ENCODE measurements around the gene AZIN2. TPM values are rescaled to one million over a fixed set of nuclear protein-coding genes. Genes with fewer than 3 reads are reported as not detected.

AZIN2 gene
- total and polyA plus RNA-seq, 9 of the 15 experiments (the other 6 are each of a cell fraction or from before 2014, with no cell fraction given) = 0.06 to 0.91 (median 0.42) TPM; not detected in 2

DNA sequence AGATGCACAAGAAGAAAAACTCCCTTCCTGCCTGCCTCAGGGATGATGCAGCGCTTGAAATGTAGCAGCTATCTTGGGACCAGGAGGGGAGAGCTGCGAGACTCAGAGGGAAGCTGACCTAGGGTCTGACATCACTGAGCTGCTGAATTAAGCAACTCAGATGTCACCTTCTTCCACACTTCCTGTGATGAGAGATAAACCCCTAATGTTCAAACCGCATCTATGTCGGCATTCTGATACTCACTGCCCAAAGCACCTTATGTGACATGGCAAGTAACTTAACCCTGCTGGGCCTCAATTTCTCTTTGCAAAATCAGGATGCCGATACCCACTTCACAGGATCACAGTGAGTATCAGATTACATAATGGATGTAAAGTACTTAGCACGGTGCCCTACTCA is 35.1 kb upstream of the AZIN2 start:
- peak in 1 of 4 experiments; percentile 48 for DNase-seq (ENCODE audit: extremely low read depth in 1 of 4, low spot score in 3 of 4)
- CTCF ChIA-PET (ENCODE audit: low intra/inter-chr PET ratio) = no interaction called here
- TF ChIP-seq PTRF (tag; IDR thresholded peaks at IDR 0.05) = no peak
- TF ChIP-seq NEUROD1 (IDR thresholded peaks at IDR 0.05; ENCODE audit: borderline replicate concordance, low read depth, low read length, partially characterized antibody) = no peak
- TF ChIP-seq SIN3B (IDR thresholded peaks at IDR 0.05; ENCODE audit: low read depth) = no peak
- TF ChIP-seq ZNF263 (CRISPR knock-in tag; IDR thresholded peaks at IDR 0.05; ENCODE audit: borderline replicate concordance) = no peak
- no peak for TF ChIP-seq PTTG1 (tag; IDR thresholded peaks at IDR 0.05; ENCODE audit: low read depth)
- peak; percentile 92 for TF ChIP-seq ETV1 (tag; conservative IDR thresholded peaks at IDR 0.05; ENCODE audit: low read depth)
- TF ChIP-seq CREM (IDR thresholded peaks at IDR 0.05; ENCODE audit: low read depth) = peak; percentile 92
- no peak for TF ChIP-seq ZNF785 (CRISPR knock-in tag; IDR thresholded peaks at IDR 0.05)
- TF ChIP-seq ARNT (IDR thresholded peaks at IDR 0.05) = no peak
- peak; percentile 61; the same call in 1 of the 2 replicates for TF ChIP-seq JUN (IDR thresholded peaks at IDR 0.05; ENCODE audit: borderline replicate concordance, low read depth, low read length)
- no peak for TF ChIP-seq JUN (CRISPR knock-in tag; IDR thresholded peaks at IDR 0.05; ENCODE audit: borderline replicate concordance)
- TF ChIP-seq, protein P1, sequence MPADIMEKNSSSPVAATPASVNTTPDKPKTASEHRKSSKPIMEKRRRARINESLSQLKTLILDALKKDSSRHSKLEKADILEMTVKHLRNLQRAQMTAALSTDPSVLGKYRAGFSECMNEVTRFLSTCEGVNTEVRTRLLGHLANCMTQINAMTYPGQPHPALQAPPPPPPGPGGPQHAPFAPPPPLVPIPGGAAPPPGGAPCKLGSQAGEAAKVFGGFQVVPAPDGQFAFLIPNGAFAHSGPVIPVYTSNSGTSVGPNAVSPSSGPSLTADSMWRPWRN (IDR thresholded peaks at IDR 0.05; ENCODE audit: low read depth) = no peak
- TF ChIP-seq, protein P2, sequence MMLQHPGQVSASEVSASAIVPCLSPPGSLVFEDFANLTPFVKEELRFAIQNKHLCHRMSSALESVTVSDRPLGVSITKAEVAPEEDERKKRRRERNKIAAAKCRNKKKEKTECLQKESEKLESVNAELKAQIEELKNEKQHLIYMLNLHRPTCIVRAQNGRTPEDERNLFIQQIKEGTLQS (IDR thresholded peaks at IDR 0.05) = peak; percentile 83
- TF ChIP-seq, protein P2 (CRISPR knock-in tag; conservative IDR thresholded peaks at IDR 0.05) = no peak
- TF ChIP-seq, protein P3, sequence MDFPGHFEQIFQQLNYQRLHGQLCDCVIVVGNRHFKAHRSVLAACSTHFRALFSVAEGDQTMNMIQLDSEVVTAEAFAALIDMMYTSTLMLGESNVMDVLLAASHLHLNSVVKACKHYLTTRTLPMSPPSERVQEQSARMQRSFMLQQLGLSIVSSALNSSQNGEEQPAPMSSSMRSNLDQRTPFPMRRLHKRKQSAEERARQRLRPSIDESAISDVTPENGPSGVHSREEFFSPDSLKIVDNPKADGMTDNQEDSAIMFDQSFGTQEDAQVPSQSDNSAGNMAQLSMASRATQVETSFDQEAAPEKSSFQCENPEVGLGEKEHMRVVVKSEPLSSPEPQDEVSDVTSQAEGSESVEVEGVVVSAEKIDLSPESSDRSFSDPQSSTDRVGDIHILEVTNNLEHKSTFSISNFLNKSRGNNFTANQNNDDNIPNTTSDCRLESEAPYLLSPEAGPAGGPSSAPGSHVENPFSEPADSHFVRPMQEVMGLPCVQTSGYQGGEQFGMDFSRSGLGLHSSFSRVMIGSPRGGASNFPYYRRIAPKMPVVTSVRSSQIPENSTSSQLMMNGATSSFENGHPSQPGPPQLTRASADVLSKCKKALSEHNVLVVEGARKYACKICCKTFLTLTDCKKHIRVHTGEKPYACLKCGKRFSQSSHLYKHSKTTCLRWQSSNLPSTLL (IDR thresholded peaks at IDR 0.05) = no peak
- TF ChIP-seq THRAP3 (IDR thresholded peaks at IDR 0.05; ENCODE audit: borderline replicate concordance) = no peak
- TF ChIP-seq, protein P4, sequence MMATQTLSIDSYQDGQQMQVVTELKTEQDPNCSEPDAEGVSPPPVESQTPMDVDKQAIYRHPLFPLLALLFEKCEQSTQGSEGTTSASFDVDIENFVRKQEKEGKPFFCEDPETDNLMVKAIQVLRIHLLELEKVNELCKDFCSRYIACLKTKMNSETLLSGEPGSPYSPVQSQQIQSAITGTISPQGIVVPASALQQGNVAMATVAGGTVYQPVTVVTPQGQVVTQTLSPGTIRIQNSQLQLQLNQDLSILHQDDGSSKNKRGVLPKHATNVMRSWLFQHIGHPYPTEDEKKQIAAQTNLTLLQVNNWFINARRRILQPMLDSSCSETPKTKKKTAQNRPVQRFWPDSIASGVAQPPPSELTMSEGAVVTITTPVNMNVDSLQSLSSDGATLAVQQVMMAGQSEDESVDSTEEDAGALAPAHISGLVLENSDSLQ (IDR thresholded peaks at IDR 0.05) = peak; percentile 43; the same call in 1 of the 2 replicates
- peak; percentile 42; the same call in 1 of the 2 replicates for TF ChIP-seq GABPB1 (CRISPR knock-in tag; IDR thresholded peaks at IDR 0.05)
- TF ChIP-seq SRF (CRISPR knock-in tag; IDR thresholded peaks at IDR 0.05) = no peak

More for the DNA sequence above, 35.1 kb upstream of the AZIN2 start:
- Histone ChIP-seq H3K27ac (ENCODE audit: extremely low read depth, low read depth, low read length) (no peak overlapping the region), H3K36me3 (ENCODE audit: control insufficient read depth, insufficient read depth, low read length) (no peaks in the 10 kb centered on the region), H3K9me3 (replicated peaks; ENCODE audit: control insufficient read depth, insufficient read depth, low read depth, low read length) (no peaks in the 10 kb centered on the region), H3K4me1 (replicated peaks in 1 of 2; ENCODE audit: control insufficient read depth in 2 of 2, insufficient read depth in 2 of 2, low read length in 2 of 2) (peaks cover 0 to 13% of the 10 kb centered on the region in 2 experiments; a peak in 3 of 5 replicates), H3K9me1 (ENCODE audit: control insufficient read depth, insufficient read depth, low read length) (no peaks in the 10 kb centered on the region), H3K27me3 (ENCODE audit: control insufficient read depth in 2 of 2, insufficient read depth in 2 of 2, low read length in 2 of 2) (no peaks in the 10 kb centered on the region; a peak in 1 of 5 replicates), H3K4me3 (no peak overlapping the region), H2AFZ (ENCODE audit: low read depth, low read length) (no peak overlapping the region), H3K9ac (ENCODE audit: insufficient read depth in 1 of 2, low read depth in 2 of 2, low read length in 2 of 2) (no peak overlapping the region), H3K79me2 (ENCODE audit: control insufficient read depth, insufficient read depth, low read length) (no peaks in the 10 kb centered on the region), H4K20me1 (replicated peaks; ENCODE audit: control insufficient read depth, insufficient read depth, low read length) (no peaks in the 10 kb centered on the region), H3K4me2 (ENCODE audit: insufficient read depth, low read length) (0 out of 2 replicates have a peak overlapping the region, but pooled peaks have one; percentile 12)
- ATAC-seq (peak; percentile 62), FAIRE-seq (no peak)
- in situ Hi-C loops (cut with MboI) (no loop called here), intact Hi-C loops (cut with micrococcal nuclease) (no loop called here)
- POLR2A ChIA-PET = interaction anchor here (0.6 to 1.8 kb wide), 4 partner anchors 11 to 1972 kb away, joined by 3 to 9 read pairs (median 4); no protein-coding TSS in a partner anchor
- 11% methylated on average over 6 of the region's 6 CpGs for WGBS (ENCODE audit: insufficient coverage, low coverage, missing lambda C conversion rate)
- no TSS peak for BruUV-seq (replicated peaks)

Data from K562 (cell line).